ENCODE measurements around the gene ASCL1. TPM values are rescaled to one million over a fixed set of nuclear protein-coding genes. Genes with fewer than 3 reads are reported as not detected.
A peak's percentile ranks its signal among the peaks of the same experiment; 100 is the strongest.

The ASCL1 gene
- total RNA-seq, 1 experiment from 2014 or later: 0.07 TPM

GRCh38 chr12:102933168-102933567 lies 24.3 kb upstream of the ASCL1 start:
- Mint-ChIP-seq H3K9me3 (peaks cover 20% of the 10 kb centered on the region), H3K27ac (no peak overlapping the region), H3K4me1 (peaks cover 52% of the 10 kb centered on the region), H3K4me3 (peak overlapping the region; percentile 9; the same call in 1 of the 2 replicates), H3K27me3 (ENCODE audit: low read depth) (peaks cover 5% of the 10 kb centered on the region), H3K36me3 (peaks cover 2% of the 10 kb centered on the region; the same call in 1 of the 2 replicates)
- ChIA-PET POLR2A (no interaction called here), CTCF (no interaction called here)
- DNase-seq (ENCODE audit: low spot score) (no peak), ATAC-seq (peak; percentile 34)
- no peak for TF ChIP-seq ZNF232 (CRISPR knock-in tag; IDR thresholded peaks at IDR 0.05)
- no peak for TF ChIP-seq E2F4 (CRISPR knock-in tag; IDR thresholded peaks at IDR 0.05; ENCODE audit: borderline replicate concordance, low read depth)
- TF ChIP-seq AFF4 (CRISPR knock-in tag; IDR thresholded peaks at IDR 0.05; ENCODE audit: borderline replicate concordance): no peak
- TF ChIP-seq ZNF425 (CRISPR knock-in tag; conservative IDR thresholded peaks at IDR 0.05): no peak
- TF ChIP-seq EMX1 (CRISPR knock-in tag; IDR thresholded peaks at IDR 0.05): no peak
- no peak for TF ChIP-seq HMGXB4 (CRISPR knock-in tag; IDR thresholded peaks at IDR 0.05)
- no peak for TF ChIP-seq USF1 (CRISPR knock-in tag; IDR thresholded peaks at IDR 0.05)
- no peak for TF ChIP-seq FOXJ3 (CRISPR knock-in tag; IDR thresholded peaks at IDR 0.05; ENCODE audit: borderline replicate concordance)
- no peak for TF ChIP-seq TCF7 (CRISPR knock-in tag; IDR thresholded peaks at IDR 0.05; ENCODE audit: low read depth)
- TF ChIP-seq E2F5 (CRISPR knock-in tag; IDR thresholded peaks at IDR 0.05): no peak
- TF ChIP-seq NFATC4 (CRISPR knock-in tag; IDR thresholded peaks at IDR 0.05): no peak
- no peak for TF ChIP-seq ATF6 (CRISPR knock-in tag; IDR thresholded peaks at IDR 0.05)
- no peak for TF ChIP-seq NFE2L1 (CRISPR knock-in tag; IDR thresholded peaks at IDR 0.05)
- no peak for TF ChIP-seq ATF3 (CRISPR knock-in tag; conservative IDR thresholded peaks at IDR 0.05)
- no peak for TF ChIP-seq OVOL2 (CRISPR knock-in tag; IDR thresholded peaks at IDR 0.05; ENCODE audit: borderline replicate concordance)
- TF ChIP-seq CBFB (CRISPR knock-in tag; IDR thresholded peaks at IDR 0.05; ENCODE audit: low read depth): no peak
- no peak for TF ChIP-seq SP1 (CRISPR knock-in tag; conservative IDR thresholded peaks at IDR 0.05)
- no peak for TF ChIP-seq FOXP1 (CRISPR knock-in tag; IDR thresholded peaks at IDR 0.05; ENCODE audit: borderline replicate concordance)
- TF ChIP-seq PREB (CRISPR knock-in tag; IDR thresholded peaks at IDR 0.05; ENCODE audit: borderline replicate concordance): no peak
